Activated naive CD4-positive, alpha-beta T cell treated with anti-CD3 and anti-CD28 coated beads for 36 hours (primary cell): ENCODE data around the gene TMEM255B. TPM values are rescaled to one million over a fixed set of nuclear protein-coding genes. Genes with fewer than 3 reads are reported as not detected.
A peak's percentile ranks its signal among the peaks of the same experiment; 100 is the strongest.
"Not testable (repeated sequence)": the region's sequence is repeated elsewhere in the genome, so short reads cannot be mapped to it uniquely, and the experiment has no call there.

Experiments
- CTCF ChIA-PET: fragments of 350-600 bp; sonication (Branson Sonifier 250); formaldehyde crosslinking; loops from one replicate; lab custom pipeline; 2021; ENCODE audit warnings: antibody characterized with exemption; lab: Charles Lee
- DNase-seq: peaks from one replicate; pipeline ENCODE4 v3.0.0-alpha.2; 2020
- H3K27ac Mint-ChIP-seq: one replicate; pipeline ENCODE4 v1.8.0; 2021; ENCODE audit warnings: mild to moderate bottlenecking, mixed read lengths
- H3K27me3 Mint-ChIP-seq: one replicate; pipeline ENCODE4 v1.8.0; 2021; ENCODE audit warnings: low read depth, mixed read lengths
- H3K36me3 Mint-ChIP-seq: one replicate; pipeline ENCODE4 v1.8.0; 2021; ENCODE audit warnings: low read depth, mixed read lengths
- H3K4me1 Mint-ChIP-seq: one replicate; pipeline ENCODE4 v1.8.0; 2021; ENCODE audit warnings: low read depth, mixed read lengths
- H3K4me3 Mint-ChIP-seq: one replicate; pipeline ENCODE4 v1.8.0; 2021; ENCODE audit warnings: mild to moderate bottlenecking, moderate library complexity, mixed read lengths
- H3K9me3 Mint-ChIP-seq: one replicate; pipeline ENCODE4 v1.8.0; 2021; ENCODE audit warnings: mixed read lengths
- intact Hi-C: fragments of 100-400 bp; cut with micrococcal nuclease; formaldehyde crosslinking; loops from one replicate; pipeline ENCODE4 v1.15.1; 2023
- total RNA-seq, 2 experiments: library from RNA; stranded (reverse); gene quantifications; one replicate each; pipeline ENCODE4 v1.2.3, GENCODE V29; 2021

TMEM255B gene
- total RNA-seq, 2 experiments from 2014 or later: 1.1 TPM

DNA sequence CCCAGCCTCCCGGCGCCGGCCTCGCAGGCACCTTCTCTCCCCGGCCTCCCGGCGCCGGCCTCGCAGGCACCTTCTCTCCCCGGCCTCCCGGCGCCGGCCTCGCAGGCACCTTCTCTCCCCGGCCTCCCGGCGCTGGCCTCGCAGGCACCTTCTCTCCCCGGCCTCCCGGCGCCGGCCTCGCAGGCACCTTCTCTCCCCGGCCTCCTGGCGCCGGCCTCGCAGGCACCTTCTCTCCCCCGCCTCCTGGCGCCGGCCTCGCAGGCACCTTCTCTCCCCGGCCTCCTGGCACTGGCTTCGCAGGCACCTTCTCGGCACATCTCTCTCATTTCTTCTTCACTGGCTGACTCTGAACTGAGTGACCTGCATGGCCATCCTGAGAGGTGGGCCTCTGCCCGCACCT lies 67.4 kb downstream of the TMEM255B start:
- DNase-seq, H3K4me3 Mint-ChIP-seq, H3K9me3 Mint-ChIP-seq, CTCF ChIA-PET, H3K36me3 Mint-ChIP-seq, intact Hi-C loops, H3K27ac Mint-ChIP-seq, H3K4me1 Mint-ChIP-seq, H3K27me3 Mint-ChIP-seq: not testable (repeated sequence)

- CTCF ChIA-PET: no interaction called here
- H3K4me1 Mint-ChIP-seq: no peaks in the 10 kb centered on the region
- H3K27ac Mint-ChIP-seq: no peak overlapping the region
- H3K9me3 Mint-ChIP-seq: no peaks in the 10 kb centered on the region
- no peaks in the 10 kb centered on the region for H3K27me3 Mint-ChIP-seq
- intact Hi-C loops: no loop called here
- peaks cover 6% of the 10 kb centered on the region for H3K36me3 Mint-ChIP-seq
- DNase-seq: no peak
- H3K4me3 Mint-ChIP-seq: no peak overlapping the region
These were observed 68.0 kb downstream of the TMEM255B start for GRCh38 chr13:113827021-113827420.

GRCh38 chr13:113828282-113828825 lies 69.3 kb downstream of the TMEM255B start:
- no peak for DNase-seq
- no peaks in the 10 kb centered on the region for H3K9me3 Mint-ChIP-seq
- H3K36me3 Mint-ChIP-seq: peaks cover 5% of the 10 kb centered on the region
- intact Hi-C loops: no loop called here
- no peak overlapping the region for H3K27ac Mint-ChIP-seq
- H3K4me3 Mint-ChIP-seq: no peak overlapping the region
- H3K27me3 Mint-ChIP-seq: no peaks in the 10 kb centered on the region
- no peaks in the 10 kb centered on the region for H3K4me1 Mint-ChIP-seq
- CTCF ChIA-PET: no interaction called here

- H3K4me1 Mint-ChIP-seq, H3K36me3 Mint-ChIP-seq, H3K27ac Mint-ChIP-seq, CTCF ChIA-PET, H3K27me3 Mint-ChIP-seq, H3K4me3 Mint-ChIP-seq, intact Hi-C loops, DNase-seq, H3K9me3 Mint-ChIP-seq: not testable (repeated sequence)
These were observed 71.5 kb downstream of the TMEM255B start for GRCh38 chr13:113830426-113830950.

DNA sequence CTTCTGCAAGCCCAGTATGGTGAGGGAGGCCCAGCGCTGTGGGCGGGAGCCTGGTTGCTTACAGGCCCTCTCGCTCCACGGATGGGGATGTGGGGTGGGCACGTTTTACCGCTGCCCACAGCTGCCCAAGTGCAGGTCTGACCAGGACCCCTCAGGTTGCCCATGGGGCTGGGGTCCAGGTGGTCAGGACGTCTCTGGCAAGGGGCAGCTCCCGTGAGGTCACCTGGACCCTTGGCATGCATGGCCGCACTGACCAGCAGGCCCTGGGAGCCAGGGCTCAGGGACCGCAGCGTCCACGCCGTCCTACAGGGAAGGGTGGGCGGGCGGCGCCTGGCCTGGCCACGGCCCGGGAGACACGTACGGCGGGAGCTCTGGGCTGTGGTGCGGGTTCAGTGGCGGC lies 72.0 kb downstream of the TMEM255B start:
- H3K4me1 Mint-ChIP-seq: peaks cover 2% of the 10 kb centered on the region
- H3K36me3 Mint-ChIP-seq: peaks cover 7% of the 10 kb centered on the region
- H3K4me3 Mint-ChIP-seq: no peak overlapping the region
- DNase-seq: no peak
- intact Hi-C loops: no loop called here
- CTCF ChIA-PET: no interaction called here
- H3K9me3 Mint-ChIP-seq: no peaks in the 10 kb centered on the region
- H3K27ac Mint-ChIP-seq: no peak overlapping the region
- no peaks in the 10 kb centered on the region for H3K27me3 Mint-ChIP-seq

- Mint-ChIP-seq H3K4me3 (no peak overlapping the region), H3K36me3 (peaks cover 5% of the 10 kb centered on the region), H3K9me3 (no peaks in the 10 kb centered on the region), H3K27ac (no peak overlapping the region), H3K27me3 (no peaks in the 10 kb centered on the region), H3K4me1 (peaks cover 6% of the 10 kb centered on the region)
- no peak for DNase-seq
- CTCF ChIA-PET: no interaction called here
- intact Hi-C loops: no loop called here
These were observed 73.2 kb downstream of the TMEM255B start for GRCh38 chr13:113832205-113832604.

GRCh38 chr13:113832631-113833030 lies 73.6 kb downstream of the TMEM255B start:
- peaks cover 5% of the 10 kb centered on the region for H3K36me3 Mint-ChIP-seq
- CTCF ChIA-PET: no interaction called here
- H3K9me3 Mint-ChIP-seq: no peaks in the 10 kb centered on the region
- H3K4me1 Mint-ChIP-seq: peaks cover 10% of the 10 kb centered on the region
- no peak for DNase-seq
- no peak overlapping the region for H3K27ac Mint-ChIP-seq
- H3K27me3 Mint-ChIP-seq: no peaks in the 10 kb centered on the region
- H3K4me3 Mint-ChIP-seq: no peak overlapping the region
- intact Hi-C loops: no loop called here

DNA sequence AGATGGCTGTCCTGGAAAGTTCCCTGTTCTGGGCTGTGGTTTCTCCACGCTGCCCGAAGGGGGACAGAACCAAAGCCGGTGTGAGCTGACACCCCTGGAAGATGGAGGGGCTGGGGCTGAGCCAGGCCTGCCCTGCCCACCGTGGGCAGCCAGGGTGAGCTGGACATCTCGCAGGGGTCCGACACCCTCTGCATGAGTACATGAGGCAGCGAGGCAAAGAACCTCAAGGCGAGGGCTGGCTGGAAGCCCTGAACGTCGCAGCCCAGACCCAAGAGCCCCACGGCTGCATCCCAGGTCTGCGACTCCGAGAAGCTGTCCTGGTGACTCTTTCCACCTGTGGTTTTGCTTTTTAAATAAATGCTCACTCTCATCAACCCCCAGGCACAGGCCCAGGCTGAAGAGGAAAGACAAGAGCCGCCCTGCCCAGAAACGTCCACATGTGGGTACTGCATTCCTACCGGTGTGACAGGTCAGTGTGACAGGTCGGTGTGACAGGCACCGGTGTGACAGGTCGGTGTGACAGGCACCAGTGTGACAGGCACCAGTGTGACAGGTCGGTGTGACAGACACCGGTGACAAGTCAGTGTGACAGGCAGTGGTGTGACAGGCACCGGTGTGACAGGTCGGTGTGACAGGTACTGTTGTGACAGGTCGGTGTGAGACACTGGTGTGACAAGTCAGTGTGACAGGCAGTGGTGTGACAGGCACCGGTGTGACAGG lies 74.2 kb downstream of the TMEM255B start:
- no peak for DNase-seq
- no peaks in the 10 kb centered on the region for H3K9me3 Mint-ChIP-seq
- no peaks in the 10 kb centered on the region for H3K27me3 Mint-ChIP-seq
- H3K27ac Mint-ChIP-seq: no peak overlapping the region
- CTCF ChIA-PET: no interaction called here
- peaks cover 4% of the 10 kb centered on the region for H3K36me3 Mint-ChIP-seq
- intact Hi-C loops: no loop called here
- H3K4me3 Mint-ChIP-seq: no peak overlapping the region
- H3K4me1 Mint-ChIP-seq: peaks cover 12% of the 10 kb centered on the region

- H3K36me3 Mint-ChIP-seq, H3K27me3 Mint-ChIP-seq, H3K9me3 Mint-ChIP-seq, DNase-seq, CTCF ChIA-PET, H3K4me3 Mint-ChIP-seq, intact Hi-C loops: not testable (repeated sequence)
- Mint-ChIP-seq H3K4me1 (peaks cover 12% of the 10 kb centered on the region), H3K27ac (peak overlapping the region; percentile 18)
These were observed 75.0 kb downstream of the TMEM255B start for GRCh38 chr13:113834006-113834405.

GRCh38 chr13:113834496-113835200 lies 75.6 kb downstream of the TMEM255B start:
- CTCF ChIA-PET: no interaction called here
- Mint-ChIP-seq H3K4me3 (no peak overlapping the region), H3K9me3 (no peaks in the 10 kb centered on the region), H3K27ac (no peak overlapping the region), H3K4me1 (peaks cover 12% of the 10 kb centered on the region), H3K27me3 (no peaks in the 10 kb centered on the region), H3K36me3 (peaks cover 3% of the 10 kb centered on the region)
- intact Hi-C loops: no loop called here
- no peak for DNase-seq

DNA sequence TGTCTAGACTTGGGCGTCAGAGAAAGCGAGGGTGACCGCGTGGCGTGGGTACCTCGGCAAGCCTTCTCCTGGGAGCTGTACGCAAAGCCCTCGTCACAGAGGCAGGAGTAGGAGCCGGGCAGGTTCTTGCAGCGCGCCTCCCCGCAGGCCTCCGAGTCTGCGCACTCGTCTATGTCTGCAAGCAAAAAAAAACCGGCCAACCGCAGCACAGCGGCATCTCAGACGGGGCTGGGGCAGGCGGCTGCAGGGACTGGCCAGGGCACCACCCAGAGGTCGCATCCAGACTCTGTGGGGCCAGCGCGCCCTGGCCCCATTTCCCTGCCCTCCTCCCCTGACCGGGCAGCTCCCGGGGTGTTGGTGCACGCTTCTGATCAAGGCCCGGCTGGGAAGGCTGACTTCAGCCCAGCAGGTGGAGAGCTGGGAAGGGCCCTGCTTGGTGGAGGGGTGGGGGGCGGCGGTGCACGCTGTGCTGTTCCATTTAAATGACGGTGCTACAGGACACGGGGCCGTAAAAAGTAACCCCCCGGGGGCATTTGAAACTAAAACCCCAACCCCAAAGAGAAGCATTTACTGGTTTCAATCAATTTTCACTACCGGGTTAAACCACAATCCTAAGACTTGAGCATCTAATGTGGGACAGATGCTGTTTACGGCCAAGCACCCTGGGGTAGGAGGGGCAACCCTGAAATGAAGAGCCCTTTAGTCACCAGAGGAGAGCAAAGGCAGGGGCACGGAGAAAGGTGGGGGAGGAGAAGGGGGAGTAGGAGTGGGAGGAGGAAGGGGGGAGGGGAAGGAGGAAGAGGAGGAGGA lies 76.6 kb downstream of the TMEM255B start:
- peaks cover 12% of the 10 kb centered on the region for H3K4me1 Mint-ChIP-seq
- DNase-seq: no peak

More for the DNA sequence above, 76.6 kb downstream of the TMEM255B start:
- Mint-ChIP-seq H3K27me3 (no peaks in the 10 kb centered on the region), H3K27ac (peak overlapping the region; percentile 56), H3K36me3 (peaks cover 3% of the 10 kb centered on the region), H3K4me3 (no peak overlapping the region), H3K9me3 (no peaks in the 10 kb centered on the region)
- CTCF ChIA-PET: no interaction called here
- intact Hi-C loops: no loop called here
